HG03558 (cell line): ENCODE results near the gene CASTOR2.
"Not testable (repeated sequence)": the region's sequence is repeated elsewhere in the genome, so short reads cannot be mapped to it uniquely, and the experiment has no call there.

Experiments used
- ATAC-seq: cut with Tn5 transposase; IDR thresholded peaks from one replicate; pipeline ENCODE4 v1.9.1; 2021; ENCODE audit warnings: moderate number of reproducible peaks; ENCODE audit not compliant: unreplicated experiment; ENCODE audit errors: extremely low read depth

Gene CASTOR2

DNA sequence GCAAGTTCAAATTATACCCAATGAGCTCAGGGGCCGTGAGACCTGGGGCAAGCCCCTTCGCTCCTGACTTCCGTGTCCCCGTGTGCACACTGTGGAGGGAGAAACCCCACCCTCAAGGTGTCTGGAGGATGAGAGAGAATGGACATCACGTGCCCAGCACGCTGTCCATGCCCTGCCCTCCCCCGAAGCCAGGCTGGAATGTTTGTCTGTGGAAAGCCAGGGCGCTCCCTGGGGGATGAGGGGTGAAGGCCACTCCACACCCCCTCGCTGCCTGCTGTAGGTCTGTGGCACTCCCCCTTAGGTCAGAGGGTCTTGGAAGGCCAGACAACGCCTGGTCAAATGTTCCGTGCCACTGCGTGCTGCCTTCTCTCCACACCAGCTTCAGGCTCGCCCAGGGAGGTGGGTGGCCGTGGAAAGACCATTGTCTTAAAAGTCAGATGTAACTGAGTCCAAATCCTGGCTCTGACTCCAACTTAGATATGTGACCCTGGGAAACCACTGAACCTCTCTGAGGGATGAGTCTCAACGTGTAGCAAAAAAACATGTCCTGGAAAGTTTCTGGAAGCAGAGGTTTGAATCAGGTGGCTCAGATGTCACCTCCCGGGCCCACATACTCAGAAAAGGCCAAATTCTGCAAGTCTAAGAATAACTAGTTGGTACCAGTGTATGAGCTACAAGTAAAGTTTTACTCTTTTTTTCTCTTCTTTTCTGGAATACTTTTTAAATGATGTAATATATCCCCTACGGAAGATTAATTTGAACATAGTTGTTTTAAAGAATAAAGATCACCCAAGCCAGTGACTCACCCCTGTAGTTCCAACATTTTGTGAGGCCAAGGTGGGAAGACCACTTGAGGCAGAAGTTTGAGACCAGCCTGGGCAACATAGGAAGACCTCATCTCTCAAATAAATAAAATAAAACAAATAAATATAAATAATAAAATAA, 84.2 kb downstream of the CASTOR2 start:
- ATAC-seq = no peak

DNA sequence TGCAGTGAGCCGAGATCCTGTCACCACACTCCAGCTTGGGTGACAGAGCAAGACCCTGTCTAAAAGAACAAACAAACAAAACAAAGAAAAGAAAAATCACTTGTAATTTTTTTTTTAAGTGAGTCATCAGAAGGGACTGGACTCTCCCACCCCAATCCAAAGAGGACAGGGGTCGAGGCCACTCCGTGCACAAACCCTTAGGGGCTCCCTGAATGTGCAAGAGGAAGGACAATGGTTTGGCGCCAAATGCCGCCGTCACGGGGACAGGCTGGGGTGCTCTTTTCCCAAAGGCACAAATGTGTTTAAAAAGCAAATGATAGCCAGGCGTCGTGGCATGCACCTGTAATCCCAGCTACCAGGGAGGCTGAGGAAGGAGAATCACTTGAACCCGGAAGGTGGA, 85.3 kb downstream of the CASTOR2 start:
- ATAC-seq = no peak

DNA sequence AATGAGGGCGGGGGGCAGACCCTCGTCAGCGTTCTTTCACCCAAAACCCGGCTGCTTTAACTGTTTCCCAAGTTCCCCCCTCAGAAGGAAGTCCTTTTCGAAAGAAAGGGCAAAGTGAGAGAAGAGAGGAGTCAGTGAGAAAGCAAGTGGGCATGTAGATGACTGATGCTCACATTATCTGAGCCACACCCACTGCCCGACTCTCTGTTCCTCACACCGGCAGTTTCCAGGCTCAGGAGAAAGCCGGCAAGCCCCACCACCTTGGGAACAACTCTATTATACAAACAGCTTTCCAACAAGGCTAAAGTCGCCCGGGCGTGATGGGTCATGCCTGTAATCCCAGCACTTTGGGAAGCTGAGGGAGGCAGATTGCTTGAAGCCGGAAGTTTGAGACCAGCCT, 86.0 kb downstream of the CASTOR2 start:
- no peak for ATAC-seq

DNA sequence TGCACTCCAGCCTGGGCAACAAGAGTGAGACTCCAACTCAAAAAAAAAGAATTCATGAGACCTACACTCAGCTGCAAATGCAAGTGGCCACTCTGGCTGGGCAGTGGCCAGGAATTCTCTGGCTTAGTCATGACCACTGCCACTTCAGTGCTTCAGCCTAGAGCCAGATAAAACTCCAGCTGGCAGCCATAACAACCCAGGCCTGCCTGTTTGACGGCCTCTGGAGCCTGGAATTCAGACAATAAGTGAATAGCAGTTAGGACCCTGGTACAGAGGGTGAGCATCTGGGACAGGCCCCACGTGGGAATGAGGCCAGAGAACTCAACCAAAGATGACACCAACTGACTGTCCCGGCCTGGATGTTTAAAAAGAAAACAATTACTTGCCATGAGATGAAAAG, 90.2 kb downstream of the CASTOR2 start:
- ATAC-seq = no peak

DNA sequence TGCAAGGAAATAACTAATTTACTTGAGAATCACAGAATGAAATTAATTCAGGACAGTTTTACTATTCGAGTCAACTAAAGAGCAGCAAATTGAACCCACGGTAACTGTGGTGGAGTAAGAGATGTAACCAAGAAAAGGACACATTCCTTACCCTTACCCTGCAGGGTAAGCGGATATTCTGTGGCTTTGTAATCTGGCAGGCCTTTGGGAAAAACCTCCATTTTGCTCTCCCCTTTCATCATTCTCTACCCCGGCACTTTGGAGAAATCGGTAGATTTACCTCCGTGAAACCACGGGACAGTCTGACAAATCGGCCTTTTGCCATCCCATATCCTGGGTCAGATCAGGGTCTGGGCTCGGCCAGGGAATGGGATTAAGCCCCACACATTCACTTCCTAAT, 90.7 kb downstream of the CASTOR2 start:
- no peak for ATAC-seq

DNA sequence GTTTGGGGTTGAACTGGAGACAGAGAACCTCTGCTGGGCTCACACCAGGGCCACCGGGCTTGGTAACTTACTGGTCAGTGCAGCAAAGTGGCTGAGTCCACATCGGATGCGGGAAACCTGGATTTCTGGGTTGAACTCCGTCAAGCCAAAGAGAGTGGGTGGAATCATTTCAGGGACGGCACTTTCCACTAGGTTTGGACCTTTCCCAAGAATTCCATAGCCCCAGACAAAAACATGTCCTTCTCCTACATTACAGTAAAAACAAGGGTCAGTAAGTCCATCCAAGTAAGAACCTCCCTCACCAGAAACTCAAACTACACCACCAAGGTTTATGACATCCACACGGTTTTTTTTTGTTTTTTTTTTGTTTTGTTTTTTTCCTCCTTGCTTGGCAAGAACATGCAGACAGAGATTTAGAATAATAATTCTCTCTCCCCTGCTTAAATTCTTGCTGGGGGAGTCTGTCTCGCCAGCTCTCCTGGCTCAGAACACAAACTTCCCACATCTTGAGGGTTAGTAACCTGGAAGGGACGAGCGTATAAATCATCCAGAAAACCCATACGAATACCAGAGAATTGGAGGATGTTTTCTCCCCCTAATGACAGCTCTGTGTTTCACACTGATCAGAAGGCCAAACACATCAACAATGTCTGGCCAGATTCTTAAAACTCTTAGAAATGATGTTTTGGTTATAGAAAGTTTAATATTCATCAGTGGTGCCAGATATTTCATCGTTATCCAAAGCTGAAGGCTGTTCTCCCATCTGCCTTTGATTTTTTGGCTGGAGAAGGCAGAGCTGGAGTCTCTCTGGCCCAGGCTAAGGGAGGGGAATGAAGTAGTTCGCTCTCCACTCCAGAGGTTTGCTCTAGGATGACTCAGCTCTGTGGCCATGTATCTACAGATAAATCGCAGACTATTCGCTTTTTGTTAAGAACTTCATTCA, 91.6 kb downstream of the CASTOR2 start:
- no peak for ATAC-seq

DNA sequence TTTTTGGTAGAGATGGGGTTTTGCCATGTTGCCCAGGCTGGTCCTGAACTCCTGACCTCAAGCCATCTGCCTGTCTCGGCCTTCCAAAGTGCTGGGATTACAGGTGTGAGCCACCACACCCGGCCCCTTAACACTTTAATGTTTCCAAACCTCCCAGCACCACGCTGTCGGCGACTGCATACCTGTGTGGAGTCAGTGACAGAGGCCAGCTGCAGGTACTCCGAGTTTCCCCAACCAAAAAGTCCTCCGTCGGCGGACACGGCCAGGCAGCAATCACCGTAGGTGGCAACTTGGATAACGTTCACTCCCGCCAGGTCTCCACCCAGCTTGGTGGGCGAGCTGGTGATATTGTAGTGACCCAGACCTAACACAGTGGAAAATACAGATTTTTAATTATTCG, 93.9 kb downstream of the CASTOR2 start:
- no peak for ATAC-seq

DNA sequence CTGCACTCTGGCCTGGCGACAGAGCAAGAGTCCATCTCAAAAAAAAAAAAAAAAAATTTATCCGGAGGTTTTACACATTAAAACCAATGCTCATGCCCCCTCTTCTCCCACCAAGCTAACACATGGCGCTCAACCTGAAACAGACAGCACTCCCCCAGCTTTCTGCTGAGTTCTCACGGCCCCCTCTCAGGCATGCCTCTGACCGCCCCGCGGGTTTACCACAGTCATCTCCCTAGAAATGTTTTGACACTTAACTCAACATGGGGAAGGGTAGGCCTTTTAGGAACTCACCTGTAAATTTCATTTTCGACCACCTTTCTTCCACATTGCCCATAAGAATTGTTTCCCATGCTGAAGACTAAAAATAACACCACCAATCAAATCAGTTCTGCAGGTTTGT, 99.8 kb downstream of the CASTOR2 start:
- no peak for ATAC-seq

DNA sequence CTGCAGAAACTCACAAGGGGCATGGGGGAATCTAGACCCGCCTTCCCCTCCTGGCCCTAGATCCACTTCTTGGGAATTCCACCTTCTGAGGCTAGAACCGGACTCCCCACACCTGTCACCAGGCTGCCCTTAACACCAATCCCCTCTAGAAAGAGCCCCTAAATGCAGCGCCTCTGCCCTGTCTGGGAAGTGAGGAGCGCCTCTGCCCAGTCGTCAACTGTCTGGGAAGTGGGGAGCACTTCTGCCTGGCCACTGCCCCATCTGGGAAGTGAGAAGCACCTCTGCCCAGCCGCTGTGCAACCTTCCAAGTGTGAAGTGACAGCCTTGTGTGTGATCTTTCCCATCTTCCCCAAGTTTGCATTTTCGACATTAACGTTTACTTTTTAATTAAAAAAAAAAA, 100.3 kb downstream of the CASTOR2 start:
- no peak for ATAC-seq

DNA sequence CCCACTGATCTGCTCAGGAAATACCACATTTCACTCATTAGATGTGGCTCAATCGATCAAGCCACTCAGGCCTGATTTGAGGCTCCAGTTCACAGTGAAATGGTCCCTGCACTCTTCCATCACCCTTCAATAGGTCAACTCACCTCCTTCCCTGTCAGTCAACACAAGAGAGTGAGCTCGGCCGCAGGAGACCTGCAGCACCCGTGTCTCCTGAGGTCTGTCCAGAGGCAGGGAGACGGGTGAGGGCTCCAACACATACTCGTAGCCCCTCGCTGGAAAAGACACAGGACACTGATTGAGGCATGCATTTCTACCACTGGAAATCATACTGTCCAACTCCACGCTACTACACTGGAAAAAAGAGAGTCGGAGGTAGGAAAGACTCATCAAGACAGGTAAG, 102.0 kb downstream of the CASTOR2 start:
- ATAC-seq = no peak

DNA sequence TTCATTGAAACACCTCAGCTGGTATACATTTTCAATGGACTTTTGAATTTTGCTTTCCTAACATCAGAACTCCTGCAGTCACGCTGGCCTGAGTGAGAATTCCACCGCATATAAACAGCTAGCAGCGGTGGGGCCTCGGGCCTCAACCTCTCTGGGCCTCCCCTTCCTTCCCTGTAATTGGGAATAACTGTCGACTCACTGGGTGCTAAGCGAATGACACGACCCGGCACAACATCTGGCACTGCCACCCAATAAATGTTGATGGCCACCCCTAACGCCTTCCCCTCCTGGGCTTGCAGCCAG, 108.4 kb downstream of the CASTOR2 start:
- ATAC-seq = no peak

DNA sequence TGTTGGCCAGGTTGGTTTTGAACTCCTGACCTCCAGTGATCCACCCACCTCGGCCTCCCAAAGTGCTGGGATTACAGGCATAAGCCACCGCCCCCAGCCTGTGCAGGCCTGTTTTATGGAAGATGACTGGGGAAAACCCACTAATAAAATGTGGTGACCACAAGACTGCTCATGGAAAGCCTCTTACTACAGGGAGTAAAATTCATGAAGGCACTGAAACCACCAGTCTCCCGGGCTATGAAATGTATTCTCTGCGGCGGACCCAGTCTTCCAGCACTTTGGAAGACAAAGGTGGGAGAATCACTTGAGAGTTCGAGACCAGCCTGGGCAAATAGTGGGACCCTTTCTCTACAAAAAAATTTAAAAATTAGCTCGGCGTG, 109.7 kb downstream of the CASTOR2 start:
- ATAC-seq = not testable (repeated sequence)
